Progenitor cell of endocrine pancreas (in vitro differentiated cells): Measurements from ENCODE around the gene SYCP2. TPM values are rescaled to one million over a fixed set of nuclear protein-coding genes. Genes with fewer than 3 reads are reported as not detected.

Experiments
- DNase-seq: peaks from one replicate; pipeline ENCODE4 v3.0.0; 2021; ENCODE audit warnings: low spot score; ENCODE audit not compliant: unreplicated experiment
- H3K27ac Mint-ChIP-seq: 2 replicates; pipeline ENCODE4 v1.8.0; 2021; ENCODE audit warnings: mild to moderate bottlenecking, moderate library complexity, mixed read lengths
- H3K27me3 Mint-ChIP-seq: 2 replicates; pipeline ENCODE4 v1.8.0; 2021; ENCODE audit warnings: mixed read lengths
- H3K36me3 Mint-ChIP-seq: 2 replicates; pipeline ENCODE4 v1.8.0; 2022; ENCODE audit warnings: mixed read lengths; ENCODE audit not compliant: insufficient read depth
- H3K4me1 Mint-ChIP-seq: 2 replicates; pipeline ENCODE4 v1.8.0; 2021; ENCODE audit warnings: low read depth, mixed read lengths
- H3K4me3 Mint-ChIP-seq: 2 replicates; pipeline ENCODE4 v1.8.0; 2021; ENCODE audit warnings: low read depth, mild to moderate bottlenecking, moderate library complexity, mixed read lengths
- H3K9me3 Mint-ChIP-seq: 2 replicates; pipeline ENCODE4 v1.8.0; 2021; ENCODE audit warnings: low read depth, mixed read lengths
- CTCF ChIP-seq: fragments of 200-600 bp; sonication (generic); IDR thresholded peaks from one replicate; pipeline ENCODE4 v1.5.0; 2021; ENCODE audit warnings: antibody characterized with exemption, mild to moderate bottlenecking; ENCODE audit not compliant: unreplicated experiment
- total RNA-seq: library from RNA; stranded (reverse); gene quantifications from 2 replicates; pipeline ENCODE4 v1.2.1, GENCODE V29; 2021

The SYCP2 gene
- total RNA-seq, 1 donor from 2014 or later, result 2.2 TPM

DNA sequence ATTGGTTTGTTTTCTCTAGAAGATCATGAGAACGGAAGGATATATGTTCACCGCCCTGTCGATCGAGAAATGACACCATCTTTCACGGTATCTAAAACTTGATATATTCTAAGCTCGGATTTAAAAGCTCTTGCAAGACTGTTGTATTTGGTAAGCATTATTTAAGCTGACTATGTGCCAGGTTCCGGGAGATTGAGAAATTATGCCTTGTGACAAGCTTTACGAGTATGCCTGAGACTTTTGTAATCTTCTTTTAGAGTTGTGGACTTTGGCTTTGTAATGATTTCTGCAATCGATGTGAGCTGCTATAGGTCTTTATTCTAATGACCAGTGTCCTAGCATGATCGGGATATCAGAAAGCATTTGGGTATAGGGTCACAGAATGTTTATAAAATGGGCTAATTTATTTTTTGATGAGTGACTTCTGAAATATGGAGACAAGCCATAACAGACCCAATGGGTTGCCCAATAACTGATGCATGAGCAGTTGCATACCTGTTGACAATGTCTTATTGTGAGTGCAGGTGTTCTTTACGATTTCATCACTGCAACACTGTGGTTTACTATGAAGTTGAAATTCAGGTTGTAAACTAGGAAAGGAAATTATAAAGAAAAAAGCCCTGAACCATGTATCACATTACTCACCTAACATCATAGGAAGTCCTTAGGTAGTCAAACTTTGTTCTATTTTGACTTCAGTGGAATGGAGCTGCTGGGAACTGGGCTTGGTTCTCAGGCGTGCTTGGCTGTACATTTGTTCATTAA, 38.8 kb upstream of the SYCP2 start:
- Mint-ChIP-seq H3K36me3 (peaks cover 3% of the 10 kb centered on the region), H3K4me1 (no peaks in the 10 kb centered on the region), H3K27me3 (no peaks in the 10 kb centered on the region), H3K4me3 (no peak overlapping the region), H3K9me3 (no peaks in the 10 kb centered on the region), H3K27ac (no peak overlapping the region)
- no peak for DNase-seq
- TF ChIP-seq CTCF, result no peak

DNA sequence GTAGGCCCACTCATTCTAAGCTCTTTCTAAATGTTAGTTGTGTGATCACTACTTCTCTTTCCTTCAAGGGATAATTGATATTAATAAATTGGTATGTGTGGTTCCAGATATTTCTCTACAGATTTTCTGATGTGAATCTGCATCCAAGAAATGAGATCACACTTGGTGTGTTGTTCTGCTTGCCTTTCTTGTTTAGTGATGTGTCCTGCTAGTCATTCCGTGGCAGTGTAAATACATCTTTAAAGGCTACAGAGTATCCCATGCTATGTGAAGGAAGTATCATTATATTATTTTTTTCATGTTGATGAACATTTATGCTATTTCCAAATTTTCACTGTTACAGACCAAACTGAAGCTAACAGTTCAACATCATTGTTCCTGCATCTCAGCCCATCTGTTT, 38.0 kb upstream of the SYCP2 start:
- H3K27ac Mint-ChIP-seq, result no peak overlapping the region

GRCh38 chr20:59966428-59966827, 33.0 kb upstream of the SYCP2 start:
- Mint-ChIP-seq H3K4me3 (no peak overlapping the region), H3K27ac (no peak overlapping the region), H3K4me1 (peaks cover 5% of the 10 kb centered on the region), H3K36me3 (no peaks in the 10 kb centered on the region), H3K9me3 (no peaks in the 10 kb centered on the region), H3K27me3 (peaks cover 20% of the 10 kb centered on the region)
- DNase-seq, result no peak
- TF ChIP-seq CTCF, result no peak

More for the DNA sequence above, 38.0 kb upstream of the SYCP2 start:
- H3K36me3 Mint-ChIP-seq, result peaks cover 3% of the 10 kb centered on the region
- H3K4me1 Mint-ChIP-seq, result no peaks in the 10 kb centered on the region
- no peaks in the 10 kb centered on the region for H3K27me3 Mint-ChIP-seq
- no peak overlapping the region for H3K4me3 Mint-ChIP-seq
- TF ChIP-seq CTCF, result no peak
- no peaks in the 10 kb centered on the region for H3K9me3 Mint-ChIP-seq
- DNase-seq, result no peak

DNA sequence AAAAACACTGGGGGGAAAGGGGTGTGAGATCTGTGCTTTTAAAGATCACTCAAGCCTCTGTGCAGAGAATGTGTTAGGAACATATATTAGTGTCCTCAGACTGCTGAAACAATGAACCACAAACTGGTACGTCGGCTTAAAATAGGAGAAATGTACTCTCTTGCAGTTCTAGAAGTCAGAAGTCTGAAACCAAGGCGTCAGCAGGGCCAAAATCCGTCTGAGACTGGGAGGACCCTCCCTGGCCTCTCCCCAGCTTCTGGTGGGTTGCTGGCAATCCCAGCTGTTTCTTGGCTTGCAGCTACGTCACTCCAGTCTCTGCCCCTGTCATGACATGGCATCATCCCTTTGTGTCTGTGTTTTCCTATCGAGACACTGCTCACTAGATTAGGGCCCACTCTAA, 28.7 kb upstream of the SYCP2 start:
- Mint-ChIP-seq H3K27me3 (peaks cover 26% of the 10 kb centered on the region), H3K27ac (no peak overlapping the region), H3K36me3 (no peaks in the 10 kb centered on the region), H3K4me1 (peaks cover 42% of the 10 kb centered on the region), H3K9me3 (no peaks in the 10 kb centered on the region), H3K4me3 (no peak overlapping the region)
- no peak for DNase-seq
- no peak for TF ChIP-seq CTCF

- Mint-ChIP-seq H3K36me3 (no peaks in the 10 kb centered on the region), H3K27ac (no peak overlapping the region), H3K4me1 (peaks cover 45% of the 10 kb centered on the region), H3K27me3 (peaks cover 26% of the 10 kb centered on the region), H3K4me3 (no peak overlapping the region), H3K9me3 (no peaks in the 10 kb centered on the region)
- TF ChIP-seq CTCF, result no peak
- DNase-seq, result no peak
These were observed 28.0 kb upstream of the SYCP2 start for GRCh38 chr20:59961423-59961822.
